ENCODE data around the gene KDM6A. TPM values are rescaled to one million over a fixed set of nuclear protein-coding genes. Genes with fewer than 3 reads are reported as not detected.
"Not testable (repeated sequence)": the region's sequence is repeated elsewhere in the genome, so short reads cannot be mapped to it uniquely, and the experiment has no call there.

Gene KDM6A
- total RNA-seq, 1 donor, result 20.3 TPM

DNA sequence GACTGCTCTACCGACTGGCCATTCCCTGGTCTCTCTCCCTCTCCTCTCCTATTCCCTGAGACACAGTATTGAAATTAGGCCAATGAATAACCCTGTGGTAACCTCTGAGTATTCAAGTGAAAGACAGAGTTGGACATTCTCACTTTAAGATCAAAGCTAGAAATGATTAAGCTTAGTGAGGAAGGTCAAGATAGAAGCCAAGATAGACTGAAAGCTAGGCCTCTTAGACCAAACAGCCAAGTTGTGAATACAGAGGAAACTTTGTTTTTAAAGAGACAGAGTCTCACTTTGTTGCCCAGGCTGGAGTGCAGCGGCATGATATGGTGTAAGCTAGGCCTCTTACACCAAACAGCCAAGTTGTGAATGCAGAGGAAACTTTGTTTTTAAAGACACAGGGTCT lies 64.6 kb downstream of the KDM6A start:
- no peak for DNase-seq (ENCODE audit: insufficient read length, low spot score, missing footprints)
- Histone ChIP-seq H4K20me1 (ENCODE audit: insufficient read depth, low read length) (peaks cover 75% of the 10 kb centered on the region), H2AFZ (ENCODE audit: low read length) (no peak overlapping the region), H3K4me1 (ENCODE audit: insufficient read depth, low read length) (no peaks in the 10 kb centered on the region), H3K27ac (ENCODE audit: low read depth, low read length) (no peak overlapping the region), H3K36me3 (ENCODE audit: insufficient read depth, low read length) (no peaks in the 10 kb centered on the region), H3K4me3 (ENCODE audit: insufficient read depth, low read length) (no peak overlapping the region), H3K79me2 (ENCODE audit: insufficient read depth, low read length) (peaks cover 92% of the 10 kb centered on the region), H3K9me3 (ENCODE audit: low read depth, low read length) (no peaks in the 10 kb centered on the region), H3K27me3 (ENCODE audit: insufficient read depth, low read length) (no peaks in the 10 kb centered on the region), H3K4me2 (ENCODE audit: insufficient read depth, low read length) (no peak overlapping the region)
- no peak for TF ChIP-seq CTCF (IDR thresholded peaks at IDR 0.05; ENCODE audit: extremely low read depth, low read depth, low read length)

- Histone ChIP-seq H3K9me3 (ENCODE audit: low read depth, low read length) (no peaks in the 10 kb centered on the region), H3K27me3 (ENCODE audit: insufficient read depth, low read length) (no peaks in the 10 kb centered on the region), H3K27ac (ENCODE audit: low read depth, low read length) (no peak overlapping the region), H4K20me1 (ENCODE audit: insufficient read depth, low read length) (peaks cover 73% of the 10 kb centered on the region), H3K79me2 (ENCODE audit: insufficient read depth, low read length) (peaks cover 94% of the 10 kb centered on the region), H3K4me1 (ENCODE audit: insufficient read depth, low read length) (no peaks in the 10 kb centered on the region), H3K36me3 (ENCODE audit: insufficient read depth, low read length) (no peaks in the 10 kb centered on the region), H3K4me3 (ENCODE audit: insufficient read depth, low read length) (no peak overlapping the region), H3K4me2 (ENCODE audit: insufficient read depth, low read length) (no peak overlapping the region), H2AFZ (ENCODE audit: low read length) (no peak overlapping the region)
- no peak for DNase-seq (ENCODE audit: insufficient read length, low spot score, missing footprints)
- TF ChIP-seq CTCF (IDR thresholded peaks at IDR 0.05; ENCODE audit: extremely low read depth, low read depth, low read length), result no peak
Measured at GRCh38 chrX:44938111-44938510, 65.1 kb downstream of the KDM6A start.

DNA sequence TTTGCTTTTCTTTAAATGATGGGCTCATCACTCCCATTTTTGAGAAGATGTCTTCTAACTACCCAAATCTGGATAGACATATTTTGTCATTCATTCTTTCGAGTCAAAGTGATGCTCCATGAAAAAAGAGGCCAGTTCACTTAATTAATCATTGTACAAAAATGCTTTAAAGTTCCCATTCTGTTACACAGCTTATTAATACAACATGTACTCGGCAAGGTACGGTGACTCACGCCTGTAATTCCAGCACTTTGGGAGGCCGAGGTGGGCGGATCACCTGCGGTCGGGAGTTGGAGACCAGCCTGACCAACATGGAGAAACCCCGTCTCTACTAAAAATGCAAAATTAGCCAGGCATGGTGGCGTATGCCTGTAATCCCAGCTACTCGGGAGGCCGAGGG lies 67.6 kb downstream of the KDM6A start:
- peaks cover 95% of the 10 kb centered on the region for H3K79me2 ChIP-seq (ENCODE audit: insufficient read depth, low read length)
- H3K27ac ChIP-seq (ENCODE audit: low read depth, low read length); H3K9me3 ChIP-seq (ENCODE audit: low read depth, low read length); H3K27me3 ChIP-seq (ENCODE audit: insufficient read depth, low read length); H3K4me2 ChIP-seq (ENCODE audit: insufficient read depth, low read length); H2AFZ ChIP-seq (ENCODE audit: low read length); DNase-seq (ENCODE audit: insufficient read length, low spot score, missing footprints); H3K4me3 ChIP-seq (ENCODE audit: insufficient read depth, low read length); H3K36me3 ChIP-seq (ENCODE audit: insufficient read depth, low read length); H3K4me1 ChIP-seq (ENCODE audit: insufficient read depth, low read length): not testable (repeated sequence)
- H4K20me1 ChIP-seq (ENCODE audit: insufficient read depth, low read length), result peaks cover 51% of the 10 kb centered on the region

DNA sequence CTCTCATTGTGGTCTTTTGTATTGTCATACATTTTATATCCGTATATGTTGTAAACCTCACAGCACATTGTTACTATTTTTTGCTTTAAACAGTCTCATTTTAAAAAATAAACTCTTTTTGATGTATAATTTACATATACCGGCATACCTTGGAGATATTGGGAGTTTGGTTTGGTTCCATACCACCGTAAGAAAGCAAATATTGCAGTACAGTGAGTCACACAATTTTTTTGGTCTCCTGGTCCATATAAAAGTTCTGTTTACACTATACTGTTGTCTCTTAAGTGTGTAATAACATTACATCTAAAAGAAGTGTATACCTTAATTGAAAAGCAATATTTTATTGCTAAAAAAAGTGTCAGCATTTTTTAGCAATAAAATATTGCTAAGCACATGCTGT lies 70.0 kb downstream of the KDM6A start:
- no peaks in the 10 kb centered on the region for H3K9me3 ChIP-seq (ENCODE audit: low read depth, low read length)
- H3K4me1 ChIP-seq (ENCODE audit: insufficient read depth, low read length), result no peaks in the 10 kb centered on the region
- H4K20me1 ChIP-seq (ENCODE audit: insufficient read depth, low read length), result peaks cover 37% of the 10 kb centered on the region
- no peaks in the 10 kb centered on the region for H3K27me3 ChIP-seq (ENCODE audit: insufficient read depth, low read length)
- TF ChIP-seq CTCF (IDR thresholded peaks at IDR 0.05; ENCODE audit: extremely low read depth, low read depth, low read length), result no peak
- DNase-seq (ENCODE audit: insufficient read length, low spot score, missing footprints), result no peak
- H3K4me3 ChIP-seq (ENCODE audit: insufficient read depth, low read length), result no peak overlapping the region
- peaks cover 89% of the 10 kb centered on the region for H3K79me2 ChIP-seq (ENCODE audit: insufficient read depth, low read length)
- H2AFZ ChIP-seq (ENCODE audit: low read length), result no peak overlapping the region
- H3K36me3 ChIP-seq (ENCODE audit: insufficient read depth, low read length), result no peaks in the 10 kb centered on the region
- H3K4me2 ChIP-seq (ENCODE audit: insufficient read depth, low read length), result no peak overlapping the region
- no peak overlapping the region for H3K27ac ChIP-seq (ENCODE audit: low read depth, low read length)
